Endometrium (tissue), 2 donors: ENCODE results near the gene PGPEP1.
"Not testable (repeated sequence)": the region's sequence is repeated elsewhere in the genome, so short reads cannot be mapped to it uniquely, and the experiment has no call there.

Source experiments
- FAIRE-seq: peaks from 2 replicates; lab custom pipeline; 2012; peaks lifted over from hg19 to GRCh38; lab: Jason Lieb, UNC
- donor health status: control.
- donor health status: control.

The PGPEP1 gene

DNA sequence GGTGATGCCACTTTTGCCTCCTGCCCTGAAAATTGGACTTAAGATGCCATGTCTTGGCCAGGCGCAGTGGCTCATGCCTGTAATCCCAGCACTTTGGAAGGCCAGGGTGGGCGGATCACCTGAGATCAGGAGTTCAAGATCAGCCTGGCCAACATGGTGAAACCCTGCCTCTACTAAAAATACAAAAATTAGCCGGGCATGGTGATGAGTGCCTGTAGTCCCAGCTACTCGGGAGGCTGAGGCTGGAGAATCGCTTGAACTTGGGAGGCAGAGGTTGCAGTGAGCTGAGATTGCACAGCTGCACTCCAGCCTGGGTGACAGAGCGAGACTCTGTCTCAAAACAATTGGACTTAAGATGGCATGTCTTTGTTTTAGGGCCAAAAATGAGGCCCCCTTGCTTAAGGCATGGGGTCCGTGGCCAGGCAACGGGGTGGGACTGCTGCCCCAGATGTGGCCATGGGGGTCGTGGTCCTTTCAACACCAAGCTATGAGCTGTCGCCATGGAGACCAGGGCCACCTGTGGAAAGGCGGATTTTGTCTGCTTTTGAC, 24.0 kb downstream of the PGPEP1 start:
- FAIRE-seq, result not testable (repeated sequence)

DNA sequence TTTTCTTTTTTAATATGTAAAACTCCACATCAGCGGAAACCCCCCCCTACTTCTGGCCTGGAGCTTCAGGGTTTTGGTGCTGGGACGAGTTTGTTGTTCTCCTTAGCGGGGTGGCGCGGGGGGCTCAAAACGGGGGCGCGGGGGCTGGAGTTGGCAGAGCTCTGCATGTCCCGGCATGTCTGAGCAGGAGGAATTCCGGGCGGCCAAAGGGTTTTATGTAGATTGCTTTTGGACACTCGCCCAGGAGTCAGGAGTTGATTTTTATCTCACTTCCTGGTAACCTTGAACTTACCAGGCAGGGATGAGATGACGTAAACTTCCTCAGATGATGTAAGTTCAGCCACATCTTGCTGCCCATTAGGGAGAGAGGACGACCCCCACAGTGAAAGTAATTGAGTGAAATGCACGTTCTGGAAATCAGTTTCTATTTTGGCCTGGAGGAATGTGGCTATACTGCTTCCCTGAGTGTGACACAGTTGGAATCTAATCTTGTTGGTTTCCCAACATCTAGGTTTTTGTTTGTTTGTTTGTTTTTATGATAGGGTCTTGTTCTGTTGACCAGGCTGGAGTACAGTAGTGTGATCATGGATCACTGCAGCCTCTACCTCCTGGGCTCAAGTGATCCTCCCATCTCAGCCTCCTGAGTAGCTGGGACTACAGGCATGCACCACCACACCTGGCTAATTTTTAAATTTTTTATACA, 24.6 kb downstream of the PGPEP1 start:
- FAIRE-seq, result peak; percentile 61

DNA sequence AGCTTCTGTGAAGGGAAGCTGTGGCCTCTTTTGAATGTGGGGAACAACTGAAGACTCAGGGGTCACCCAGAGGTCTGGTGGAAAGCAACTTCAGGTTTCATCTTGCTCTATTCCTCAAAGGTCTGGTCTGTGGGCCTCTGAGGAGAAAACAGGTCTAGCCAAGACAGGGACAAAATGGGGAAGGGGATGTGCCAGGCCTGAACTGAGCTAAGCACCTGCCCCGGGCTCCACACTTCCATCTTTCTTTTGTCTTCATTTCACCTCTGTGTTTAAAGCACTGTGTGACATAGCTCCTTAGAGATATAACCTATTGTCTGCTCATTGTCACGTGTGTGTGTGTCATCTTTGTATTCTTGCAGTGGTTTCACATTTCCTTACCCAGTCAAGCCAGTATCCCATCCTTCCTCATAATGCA, 25.6 kb downstream of the PGPEP1 start:
- no peak for FAIRE-seq

DNA sequence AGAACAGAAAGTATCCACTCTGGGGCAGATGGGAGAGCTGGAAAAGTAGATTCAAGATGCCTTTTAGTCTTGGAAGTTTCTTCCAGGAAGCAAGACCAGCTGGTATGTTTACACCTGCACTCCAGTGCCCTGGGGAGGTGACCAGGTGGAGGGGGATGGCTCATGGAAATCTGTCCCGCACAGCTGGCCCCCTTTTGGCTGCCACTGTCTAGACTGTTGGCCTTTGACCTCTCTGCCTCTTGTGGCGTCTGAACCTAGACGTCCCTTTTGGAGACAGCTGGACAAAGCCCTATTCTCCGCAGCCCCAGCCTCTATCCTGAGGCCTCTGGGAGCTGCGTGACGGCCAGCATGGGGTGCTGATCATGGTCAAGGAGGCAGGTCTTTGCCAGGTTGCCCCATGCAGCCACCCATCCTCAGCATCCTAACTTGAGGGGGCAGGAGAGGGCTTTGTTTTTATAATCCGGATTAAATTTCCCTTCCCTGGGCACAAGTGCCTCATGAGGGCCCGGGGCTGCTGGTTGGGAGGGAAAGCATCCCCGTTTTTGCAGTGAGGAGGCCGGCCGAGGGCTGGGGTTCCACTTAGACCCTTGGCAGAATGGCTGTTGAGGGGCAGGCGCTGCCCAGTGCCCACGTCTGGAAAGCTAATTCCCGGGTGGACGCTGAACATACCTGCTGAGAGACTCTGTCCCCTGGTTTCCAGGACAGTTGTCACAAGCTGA, 28.3 kb downstream of the PGPEP1 start:
- no peak for FAIRE-seq

DNA sequence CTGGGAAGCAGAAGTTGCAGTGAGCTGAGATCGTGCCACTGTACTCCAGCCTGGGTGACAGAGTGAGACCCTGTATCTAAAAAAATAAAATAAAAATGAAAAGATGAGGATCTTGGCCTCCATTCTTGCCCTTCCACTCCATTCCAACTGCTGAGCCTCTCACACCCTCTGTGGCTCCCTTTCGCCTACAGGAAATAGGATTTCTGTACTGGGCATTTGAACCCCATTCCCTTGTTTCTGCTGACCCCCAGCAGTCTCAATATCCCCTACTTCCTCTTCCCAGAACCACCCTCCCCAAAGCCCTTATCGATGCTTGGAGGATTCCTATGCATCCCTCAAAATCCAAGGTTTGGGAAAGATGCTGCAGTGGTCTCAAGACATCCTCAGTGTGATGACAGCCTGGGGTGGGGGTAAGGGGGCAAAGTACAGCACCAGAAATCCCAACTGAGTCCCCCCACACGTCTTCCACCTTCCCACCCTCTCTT, 33.1 kb downstream of the PGPEP1 start:
- no peak for FAIRE-seq

DNA sequence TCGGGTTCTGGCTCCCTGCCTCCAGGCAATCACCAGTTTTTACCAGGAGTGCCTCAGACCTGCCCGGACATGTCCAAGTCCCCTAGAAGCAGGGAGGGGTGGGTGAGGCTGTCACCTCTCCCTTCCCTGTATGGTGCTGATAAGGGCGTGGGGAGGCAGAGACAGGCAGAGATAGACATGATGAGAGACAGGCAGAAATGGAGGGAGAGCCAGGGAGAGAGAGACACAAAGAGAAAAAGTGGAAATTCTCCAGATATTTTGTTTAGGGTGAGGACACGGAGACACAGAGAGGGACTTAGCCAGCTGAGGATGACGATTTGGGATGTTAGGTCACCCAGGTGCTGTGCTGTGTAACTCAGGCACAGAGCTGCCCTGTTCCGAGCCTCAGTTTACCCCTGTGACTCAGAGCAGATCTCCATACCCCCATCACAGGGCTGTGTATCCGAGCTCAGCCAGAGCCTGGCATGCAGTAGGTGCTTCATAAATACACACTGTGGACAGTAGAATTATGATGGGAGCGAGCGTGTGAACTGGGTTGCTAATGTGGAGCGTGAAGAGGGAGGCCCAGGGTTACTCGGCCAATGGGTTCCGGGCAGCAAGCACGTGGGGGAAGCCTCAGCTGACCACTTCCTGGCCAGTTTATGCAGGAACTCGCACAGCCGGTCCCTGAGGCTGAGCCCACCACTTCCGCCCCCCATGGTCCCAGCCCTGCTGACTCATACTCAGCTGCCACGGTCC, 33.7 kb downstream of the PGPEP1 start:
- FAIRE-seq, result no peak

DNA sequence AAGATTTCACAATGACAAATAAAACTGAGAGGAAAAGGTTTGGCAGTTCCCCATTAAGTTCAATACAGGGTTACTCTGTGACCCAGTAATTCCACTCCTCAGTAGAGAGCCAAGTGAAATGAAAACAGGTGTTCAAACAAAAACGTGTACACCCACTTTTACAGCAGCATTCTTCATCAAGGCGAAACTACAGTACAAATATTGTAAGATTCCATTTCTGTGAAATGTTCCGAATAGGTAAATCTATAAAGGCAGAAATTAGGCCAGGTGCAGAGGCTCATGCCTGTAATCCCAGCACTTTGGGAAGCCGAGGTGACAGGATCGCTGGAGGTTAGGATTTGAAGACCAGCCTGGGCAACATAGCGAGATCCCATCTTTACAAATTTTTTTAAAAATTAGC, 36.6 kb downstream of the PGPEP1 start:
- no peak for FAIRE-seq

DNA sequence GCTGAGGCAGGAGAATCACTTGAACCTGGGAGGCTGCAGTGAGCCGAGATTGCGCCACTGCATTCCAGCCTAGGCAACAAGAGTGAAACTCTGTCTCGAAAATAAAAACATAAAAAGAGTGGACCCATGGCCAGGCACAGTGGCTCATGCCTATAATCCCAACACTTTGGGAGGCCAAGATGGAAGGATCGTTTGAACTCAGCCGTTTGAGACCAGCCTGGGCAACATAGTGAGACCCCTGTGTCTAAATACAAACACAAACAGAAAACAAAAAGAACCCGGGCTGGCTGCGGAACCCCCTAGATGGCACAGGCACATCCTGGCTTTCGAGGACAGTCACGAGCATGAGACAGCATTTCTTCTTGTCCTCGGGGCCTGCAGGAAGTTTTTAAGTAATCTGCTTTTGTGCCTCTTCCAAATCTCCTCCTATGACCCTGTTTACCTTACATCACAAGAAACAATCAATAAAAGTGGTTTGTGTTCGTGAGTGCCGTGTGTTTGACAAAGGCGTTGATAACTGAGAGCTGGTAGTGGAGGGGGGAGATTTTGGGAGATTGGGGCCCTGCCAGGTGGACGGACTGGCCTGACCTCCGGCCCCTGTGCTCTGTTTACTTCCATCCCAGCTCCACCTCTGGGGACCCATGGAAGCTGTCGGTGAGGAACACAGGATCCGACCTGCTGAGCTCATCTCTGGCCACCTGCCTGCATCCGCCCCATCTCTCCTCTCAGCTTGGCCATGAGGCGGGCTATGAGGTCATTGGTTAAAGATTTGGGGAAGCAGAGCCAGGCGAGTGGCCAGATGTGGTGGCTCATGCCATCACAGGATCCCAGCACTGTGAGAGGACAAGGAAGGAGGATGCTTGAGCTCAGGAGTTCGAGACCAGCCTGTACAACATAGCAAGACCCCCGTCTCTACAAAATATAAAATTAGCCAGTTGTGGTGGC, 39.7 kb downstream of the PGPEP1 start:
- no peak for FAIRE-seq

DNA sequence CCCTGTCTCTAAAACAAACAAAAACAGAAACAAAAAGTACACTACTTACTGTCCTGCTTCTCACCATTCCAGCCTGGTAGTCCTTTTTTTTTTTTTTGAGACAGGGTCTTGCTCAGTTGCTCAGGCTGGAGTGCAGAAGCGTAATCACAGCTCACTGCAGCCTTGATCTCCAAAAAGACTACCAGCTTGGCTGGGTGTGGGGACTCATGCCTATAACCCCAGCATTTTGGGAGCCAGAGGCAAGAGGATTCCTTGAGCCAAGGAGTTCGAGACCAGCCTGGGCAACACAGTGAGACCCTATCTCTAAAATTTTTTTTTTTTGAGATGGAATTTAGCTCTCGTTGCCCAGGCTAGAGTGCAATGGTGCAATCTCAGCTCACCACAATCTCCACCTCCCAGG, 40.4 kb downstream of the PGPEP1 start:
- no peak for FAIRE-seq

DNA sequence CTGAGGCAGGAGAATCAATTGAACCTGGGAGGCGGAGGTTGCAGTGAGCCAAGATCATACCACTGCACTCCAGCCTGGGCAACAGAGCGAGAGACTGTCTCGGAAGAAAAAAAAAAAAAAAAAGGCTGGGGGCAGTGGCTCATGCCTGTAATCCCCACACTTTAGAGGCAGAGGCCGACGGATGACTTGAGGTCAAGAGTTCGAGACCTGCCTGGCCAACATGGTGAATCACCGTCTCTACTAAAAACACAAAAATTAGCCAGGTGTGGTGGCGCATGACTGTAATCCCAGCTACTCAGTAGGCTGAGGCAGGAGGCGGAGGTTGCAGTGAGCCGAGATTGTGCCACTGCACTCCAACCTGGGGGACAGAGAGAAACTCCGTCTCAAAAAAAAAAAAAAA, 43.2 kb downstream of the PGPEP1 start:
- not testable (repeated sequence) for FAIRE-seq

DNA sequence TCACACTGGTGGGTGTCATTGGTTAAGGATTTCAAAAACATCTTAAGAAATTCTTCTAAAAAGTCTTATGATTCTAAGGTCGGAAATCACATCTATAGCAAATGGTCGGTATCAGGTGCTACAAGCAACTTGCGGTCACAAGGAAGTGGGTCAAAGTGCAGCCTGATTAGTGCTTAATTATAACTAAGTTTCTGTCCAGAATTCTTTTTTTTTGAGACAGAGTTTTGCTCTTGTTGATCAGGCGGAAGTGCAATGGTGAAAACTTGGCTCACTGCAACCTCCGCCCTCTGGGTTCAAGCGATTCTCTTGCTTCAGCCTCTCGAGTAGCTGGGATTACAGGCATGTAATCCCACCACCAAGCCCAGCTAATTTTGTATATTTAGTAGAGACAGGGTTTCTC, 44.4 kb downstream of the PGPEP1 start:
- FAIRE-seq, result no peak

DNA sequence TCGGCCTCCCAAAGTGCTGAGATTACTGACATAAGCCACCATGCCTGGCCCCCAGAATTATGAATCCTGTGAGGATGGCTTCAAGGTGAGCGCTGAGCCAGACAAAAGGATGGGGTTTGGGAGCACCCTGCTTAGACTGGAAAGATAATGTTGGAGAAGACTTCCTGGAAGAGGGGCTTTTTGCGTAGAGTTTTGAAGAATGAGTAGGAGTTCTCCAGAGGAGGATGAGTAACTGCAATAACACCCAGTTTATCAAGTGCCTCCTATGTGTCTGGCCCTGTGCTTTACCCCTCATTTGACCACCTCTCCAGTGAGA, 44.9 kb downstream of the PGPEP1 start:
- FAIRE-seq, result no peak

DNA sequence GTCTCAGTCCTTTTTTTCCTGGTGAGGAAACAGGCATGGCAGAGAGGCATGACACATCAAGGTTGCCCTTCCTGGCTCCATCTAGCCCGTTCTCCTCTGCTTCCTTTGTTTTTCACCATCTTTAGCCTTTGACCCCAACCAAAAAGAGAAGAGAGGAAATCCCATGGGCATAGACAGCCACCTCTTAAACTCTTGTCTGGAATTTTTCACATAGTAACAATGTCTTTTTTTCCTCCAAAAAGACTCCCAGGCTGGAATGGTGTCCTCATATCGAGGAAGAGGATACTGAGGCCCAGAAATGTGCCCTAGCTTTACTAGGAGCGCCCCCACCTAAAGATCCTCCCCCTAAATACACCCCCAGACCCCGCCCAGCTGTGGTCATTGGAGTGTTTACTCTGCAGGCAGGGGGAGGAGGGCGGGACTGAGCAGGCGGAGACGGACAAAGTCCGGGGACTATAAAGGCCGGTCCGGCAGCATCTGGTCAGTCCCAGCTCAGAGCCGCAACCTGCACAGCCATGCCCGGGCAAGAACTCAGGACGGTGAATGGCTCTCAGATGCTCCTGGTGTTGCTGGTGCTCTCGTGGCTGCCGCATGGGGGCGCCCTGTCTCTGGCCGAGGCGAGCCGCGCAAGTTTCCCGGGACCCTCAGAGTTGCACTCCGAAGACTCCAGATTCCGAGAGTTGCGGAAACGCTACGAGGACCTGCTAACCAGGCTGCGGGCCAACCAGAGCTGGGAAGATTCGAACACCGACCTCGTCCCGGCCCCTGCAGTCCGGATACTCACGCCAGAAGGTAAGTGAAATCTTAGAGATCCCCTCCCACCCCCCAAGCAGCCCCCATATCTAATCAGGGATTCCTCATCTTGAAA, 45.5 kb downstream of the PGPEP1 start, which contains the start of gene GDF15:
GDF15 (plus strand) TSS at position 484 of the 868 bp plus-strand sequence; CDS start at position 516, 32 bp downstream.
- no peak for FAIRE-seq

DNA sequence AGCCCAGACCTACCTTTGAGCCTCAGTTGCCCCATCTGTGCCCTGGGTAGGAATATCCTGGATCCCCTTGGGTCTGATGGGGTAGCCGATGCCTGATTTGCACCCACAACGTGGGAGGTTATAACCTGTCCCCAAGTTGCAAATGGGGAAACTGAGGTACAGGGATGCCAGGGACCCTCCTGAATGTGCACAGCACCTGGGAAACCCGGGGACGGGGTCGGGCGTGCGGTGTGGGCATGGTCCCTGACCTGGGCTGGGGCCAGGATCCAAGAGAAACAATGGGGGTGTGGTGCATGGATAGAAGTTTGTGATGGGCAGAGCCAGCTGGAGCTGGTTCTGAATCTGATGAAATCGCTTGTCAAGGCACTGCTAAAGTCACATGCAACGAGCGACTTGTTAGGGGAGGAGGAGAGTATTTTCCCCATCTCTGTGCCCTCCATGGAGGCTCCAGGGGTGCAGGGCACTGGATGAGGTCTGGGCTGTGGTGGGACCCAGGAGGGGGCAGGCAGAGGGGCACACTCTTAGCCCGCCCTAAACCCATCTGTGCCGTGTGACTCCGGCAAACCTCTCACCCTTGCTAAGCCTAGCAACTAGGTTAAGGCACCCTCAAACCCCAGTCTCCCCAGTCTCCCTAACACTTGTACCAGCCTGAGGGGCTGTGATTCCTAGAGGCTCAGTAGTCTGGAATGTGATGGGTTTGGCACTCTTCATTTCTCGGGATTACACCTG, 46.3 kb downstream of the PGPEP1 start:
- FAIRE-seq, result no peak

DNA sequence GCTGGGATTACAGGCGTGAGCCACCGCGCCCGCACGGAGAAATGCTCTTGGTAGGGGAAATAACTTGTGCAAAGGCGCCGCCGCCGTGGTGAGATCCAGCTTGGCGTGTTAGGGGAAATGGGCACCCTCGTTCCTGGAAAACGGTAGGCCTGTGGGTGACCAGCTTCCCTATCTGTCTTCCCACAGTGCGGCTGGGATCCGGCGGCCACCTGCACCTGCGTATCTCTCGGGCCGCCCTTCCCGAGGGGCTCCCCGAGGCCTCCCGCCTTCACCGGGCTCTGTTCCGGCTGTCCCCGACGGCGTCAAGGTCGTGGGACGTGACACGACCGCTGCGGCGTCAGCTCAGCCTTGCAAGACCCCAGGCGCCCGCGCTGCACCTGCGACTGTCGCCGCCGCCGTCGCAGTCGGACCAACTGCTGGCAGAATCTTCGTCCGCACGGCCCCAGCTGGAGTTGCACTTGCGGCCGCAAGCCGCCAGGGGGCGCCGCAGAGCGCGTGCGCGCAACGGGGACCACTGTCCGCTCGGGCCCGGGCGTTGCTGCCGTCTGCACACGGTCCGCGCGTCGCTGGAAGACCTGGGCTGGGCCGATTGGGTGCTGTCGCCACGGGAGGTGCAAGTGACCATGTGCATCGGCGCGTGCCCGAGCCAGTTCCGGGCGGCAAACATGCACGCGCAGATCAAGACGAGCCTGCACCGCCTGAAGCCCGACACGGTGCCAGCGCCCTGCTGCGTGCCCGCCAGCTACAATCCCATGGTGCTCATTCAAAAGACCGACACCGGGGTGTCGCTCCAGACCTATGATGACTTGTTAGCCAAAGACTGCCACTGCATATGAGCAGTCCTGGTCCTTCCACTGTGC, 47.9 kb downstream of the PGPEP1 start:
- FAIRE-seq, result no peak

DNA sequence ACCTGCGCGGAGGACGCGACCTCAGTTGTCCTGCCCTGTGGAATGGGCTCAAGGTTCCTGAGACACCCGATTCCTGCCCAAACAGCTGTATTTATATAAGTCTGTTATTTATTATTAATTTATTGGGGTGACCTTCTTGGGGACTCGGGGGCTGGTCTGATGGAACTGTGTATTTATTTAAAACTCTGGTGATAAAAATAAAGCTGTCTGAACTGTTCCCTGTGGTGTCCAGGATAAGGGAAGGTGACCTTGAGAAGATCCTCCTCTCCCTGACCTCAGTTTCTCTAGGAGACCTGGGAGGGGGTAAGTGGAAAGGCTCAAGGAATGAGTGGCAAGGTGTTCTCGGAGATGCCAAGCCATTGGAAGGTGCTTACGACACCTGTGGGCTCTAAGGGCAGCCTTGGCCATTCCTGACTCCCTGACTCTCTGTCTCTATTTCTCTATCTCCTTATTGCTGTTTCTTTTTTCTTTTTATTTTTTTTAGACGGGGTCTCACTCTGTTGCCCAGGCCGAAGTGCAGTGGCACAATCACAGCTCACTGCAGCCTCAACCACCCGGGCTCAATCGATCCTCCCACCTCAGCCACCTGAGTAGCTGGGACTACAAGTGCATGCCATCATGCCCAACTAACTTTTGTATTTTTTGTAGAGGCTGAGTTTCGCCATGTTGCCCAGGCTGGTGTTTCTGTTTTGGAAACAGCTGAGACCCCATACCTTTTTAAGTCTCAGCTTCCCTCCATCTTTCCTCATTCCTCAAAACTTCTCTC, 48.7 kb downstream of the PGPEP1 start:
- FAIRE-seq, result no peak

DNA sequence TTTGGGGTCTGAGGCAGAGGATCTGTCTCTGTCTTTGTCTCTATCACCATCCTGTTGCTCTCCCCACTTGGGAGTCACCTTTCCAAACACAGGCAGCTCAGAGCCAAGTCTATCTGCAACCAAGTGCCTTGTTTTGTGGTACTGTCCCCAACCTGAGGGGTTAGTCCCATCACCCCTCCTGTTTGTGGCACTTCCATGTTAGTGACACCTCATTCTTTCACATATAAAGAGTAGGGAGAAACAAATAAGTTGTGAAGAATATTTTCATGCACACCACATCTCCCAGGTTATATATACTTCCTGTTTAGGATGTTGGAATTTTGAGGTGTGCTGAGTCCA, 49.3 kb downstream of the PGPEP1 start:
- FAIRE-seq, result no peak
